Choroid plexus epithelial cell (primary cell): ENCODE results near the gene EPHA8.
A peak's percentile ranks its signal among the peaks of the same experiment; 100 is the strongest.

Source experiments
- DNase-seq: peaks from one replicate; pipeline ENCODE4 v3.0.0-alpha.2; 2010; ENCODE audit warnings: low read depth
- H3K4me3 ChIP-seq: 2 replicates; pipeline ENCODE4 v1.5.1; 2011; ENCODE audit warnings: low read depth, mild to moderate bottlenecking, control low read depth, low read length, moderate library complexity
- TF ChIP-seq, protein P1 (sequence below): conservative IDR thresholded peaks from 2 replicates; pipeline ENCODE4 v1.5.1; 2011; ENCODE audit warnings: low read depth, mild to moderate bottlenecking, control low read depth, inconsistent platforms, low read length, moderate library complexity

EPHA8 gene

DNA sequence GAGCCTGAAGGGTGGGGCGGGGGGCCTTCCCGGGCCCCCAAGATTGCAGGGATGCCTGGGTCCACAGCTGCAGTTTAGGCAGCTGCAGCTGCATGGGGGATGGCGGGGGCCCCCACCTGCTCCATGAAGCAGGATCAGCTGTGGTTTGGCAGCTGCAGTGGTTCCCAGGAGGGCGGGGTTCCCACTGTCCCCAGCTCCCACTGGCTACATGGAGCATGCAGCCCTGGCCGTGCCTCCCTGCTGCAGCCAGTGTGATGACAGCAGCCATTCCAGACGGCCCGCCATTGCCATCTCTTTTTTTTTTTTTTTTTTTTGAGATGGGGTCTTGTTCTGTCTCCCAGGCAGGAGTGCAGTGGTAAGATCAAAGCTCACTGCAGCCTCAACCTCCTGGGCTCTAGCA, 72.1 kb downstream of the EPHA8 start:
- DNase-seq = no peak
- TF ChIP-seq, protein P1, sequence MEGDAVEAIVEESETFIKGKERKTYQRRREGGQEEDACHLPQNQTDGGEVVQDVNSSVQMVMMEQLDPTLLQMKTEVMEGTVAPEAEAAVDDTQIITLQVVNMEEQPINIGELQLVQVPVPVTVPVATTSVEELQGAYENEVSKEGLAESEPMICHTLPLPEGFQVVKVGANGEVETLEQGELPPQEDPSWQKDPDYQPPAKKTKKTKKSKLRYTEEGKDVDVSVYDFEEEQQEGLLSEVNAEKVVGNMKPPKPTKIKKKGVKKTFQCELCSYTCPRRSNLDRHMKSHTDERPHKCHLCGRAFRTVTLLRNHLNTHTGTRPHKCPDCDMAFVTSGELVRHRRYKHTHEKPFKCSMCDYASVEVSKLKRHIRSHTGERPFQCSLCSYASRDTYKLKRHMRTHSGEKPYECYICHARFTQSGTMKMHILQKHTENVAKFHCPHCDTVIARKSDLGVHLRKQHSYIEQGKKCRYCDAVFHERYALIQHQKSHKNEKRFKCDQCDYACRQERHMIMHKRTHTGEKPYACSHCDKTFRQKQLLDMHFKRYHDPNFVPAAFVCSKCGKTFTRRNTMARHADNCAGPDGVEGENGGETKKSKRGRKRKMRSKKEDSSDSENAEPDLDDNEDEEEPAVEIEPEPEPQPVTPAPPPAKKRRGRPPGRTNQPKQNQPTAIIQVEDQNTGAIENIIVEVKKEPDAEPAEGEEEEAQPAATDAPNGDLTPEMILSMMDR = no peak
- no peak overlapping the region for H3K4me3 ChIP-seq

DNA sequence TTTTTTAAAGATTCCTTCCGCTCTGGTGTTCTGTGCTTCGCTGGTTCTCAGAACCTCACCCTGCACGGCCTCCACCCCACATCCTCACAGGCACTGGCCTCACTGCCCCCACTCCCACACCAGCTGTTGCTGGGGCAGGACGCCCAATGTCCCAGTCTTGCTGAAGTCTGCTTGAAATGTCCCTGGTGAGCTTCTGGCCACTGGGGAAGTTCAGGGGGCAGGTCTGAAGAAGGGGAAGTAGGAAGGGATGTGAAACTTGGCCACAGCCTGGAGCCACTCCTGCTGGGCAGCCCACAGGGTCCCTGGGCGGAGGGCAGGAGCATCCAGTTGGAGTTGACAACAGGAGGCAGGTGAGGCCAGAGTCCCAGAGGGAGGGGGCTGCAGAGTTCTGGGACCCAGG, 73.1 kb downstream of the EPHA8 start, which contains the start of gene C1QA:
Gene C1QA, plus strand, starts transcription at position 276 of the 400 bp plus-strand sequence. CDS start 989 bp downstream, outside the sequence.
- H3K4me3 ChIP-seq = no peak within 1 kb of the TSS
- TF ChIP-seq, protein P1 = no peak
- no peak for DNase-seq

DNA sequence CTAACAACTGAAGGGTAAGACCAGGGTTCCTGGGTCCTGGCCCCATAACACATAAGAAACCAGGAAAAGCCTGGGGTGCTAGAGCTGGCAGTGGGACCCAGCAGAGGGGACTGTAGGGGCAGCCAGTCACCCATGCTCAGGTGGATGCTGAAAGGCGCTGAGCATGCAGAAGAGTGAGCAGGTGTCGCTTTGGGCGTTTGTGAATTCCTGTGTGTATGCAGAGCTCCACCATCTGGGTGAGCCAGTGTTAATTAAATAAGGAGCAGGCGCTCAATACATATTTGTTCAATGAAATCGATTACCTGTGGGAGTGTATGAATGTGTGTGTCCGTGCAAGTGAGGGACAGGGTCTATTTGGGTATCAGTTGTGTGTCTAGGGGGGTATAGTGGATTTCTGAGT, 73.6 kb downstream of the EPHA8 start:
- no peak for DNase-seq
- no peak overlapping the region for H3K4me3 ChIP-seq
- TF ChIP-seq, protein P1 = no peak

DNA sequence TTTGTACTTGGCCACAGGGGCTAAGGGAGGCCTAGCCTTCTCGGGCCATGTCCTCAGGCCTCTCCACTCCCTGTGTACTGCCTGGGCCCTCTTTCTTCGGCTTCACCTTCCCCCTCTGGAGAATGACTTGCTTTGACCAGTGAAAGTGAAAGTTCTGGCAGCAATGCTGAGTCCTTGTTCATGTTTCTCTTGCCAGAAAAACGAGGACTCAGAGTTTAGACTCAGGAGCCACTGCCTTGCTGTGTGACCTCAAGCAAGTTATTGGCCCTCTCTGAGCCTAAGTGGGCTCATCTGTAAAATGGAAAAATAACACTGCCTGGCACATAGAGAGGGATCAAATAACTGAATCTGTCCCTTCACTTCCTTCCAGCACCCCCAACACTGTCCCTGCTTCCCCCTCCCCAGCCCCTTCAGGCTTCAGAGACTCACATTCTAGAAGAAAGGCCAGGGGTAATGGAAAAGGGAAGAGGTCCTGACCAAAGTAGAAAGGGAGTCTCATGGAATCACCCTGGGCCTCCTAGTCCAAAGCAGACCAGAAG, 74.7 kb downstream of the EPHA8 start:
- TF ChIP-seq, protein P1 = no peak
- no peak for DNase-seq
- no peak overlapping the region for H3K4me3 ChIP-seq

DNA sequence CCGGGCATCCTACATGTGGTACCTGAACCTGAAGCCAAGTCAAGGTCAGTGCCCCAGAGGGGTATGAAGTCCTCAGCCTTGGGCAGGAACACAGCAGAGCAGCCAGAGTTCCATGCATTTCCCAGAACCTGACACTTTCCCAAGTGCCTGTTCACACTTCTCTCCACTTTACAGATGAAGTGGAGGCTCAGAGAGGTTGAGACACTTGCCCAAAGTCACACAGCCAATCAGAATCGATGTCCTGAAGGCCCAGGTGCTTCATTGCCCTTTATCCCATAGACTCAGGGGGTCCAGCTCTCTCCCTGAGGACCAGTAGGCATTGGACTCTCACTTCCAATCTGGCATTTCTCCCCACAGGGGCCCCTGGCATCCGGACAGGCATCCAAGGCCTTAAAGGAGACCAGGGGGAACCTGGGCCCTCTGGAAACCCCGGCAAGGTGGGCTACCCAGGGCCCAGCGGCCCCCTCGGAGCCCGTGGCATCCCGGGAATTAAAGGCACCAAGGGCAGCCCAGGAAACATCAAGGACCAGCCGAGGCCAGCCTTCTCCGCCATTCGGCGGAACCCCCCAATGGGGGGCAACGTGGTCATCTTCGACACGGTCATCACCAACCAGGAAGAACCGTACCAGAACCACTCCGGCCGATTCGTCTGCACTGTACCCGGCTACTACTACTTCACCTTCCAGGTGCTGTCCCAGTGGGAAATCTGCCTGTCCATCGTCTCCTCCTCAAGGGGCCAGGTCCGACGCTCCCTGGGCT, 75.4 kb downstream of the EPHA8 start:
- TF ChIP-seq, protein P1 = no peak
- H3K4me3 ChIP-seq = no peak overlapping the region
- DNase-seq = no peak

DNA sequence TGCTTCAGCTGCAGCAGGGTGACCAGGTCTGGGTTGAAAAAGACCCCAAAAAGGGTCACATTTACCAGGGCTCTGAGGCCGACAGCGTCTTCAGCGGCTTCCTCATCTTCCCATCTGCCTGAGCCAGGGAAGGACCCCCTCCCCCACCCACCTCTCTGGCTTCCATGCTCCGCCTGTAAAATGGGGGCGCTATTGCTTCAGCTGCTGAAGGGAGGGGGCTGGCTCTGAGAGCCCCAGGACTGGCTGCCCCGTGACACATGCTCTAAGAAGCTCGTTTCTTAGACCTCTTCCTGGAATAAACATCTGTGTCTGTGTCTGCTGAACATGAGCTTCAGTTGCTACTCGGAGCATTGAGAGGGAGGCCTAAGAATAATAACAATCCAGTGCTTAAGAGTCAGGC, 76.0 kb downstream of the EPHA8 start:
- TF ChIP-seq, protein P1 = peak; percentile 35
- DNase-seq = peak; percentile 74
- H3K4me3 ChIP-seq = no peak overlapping the region

DNA sequence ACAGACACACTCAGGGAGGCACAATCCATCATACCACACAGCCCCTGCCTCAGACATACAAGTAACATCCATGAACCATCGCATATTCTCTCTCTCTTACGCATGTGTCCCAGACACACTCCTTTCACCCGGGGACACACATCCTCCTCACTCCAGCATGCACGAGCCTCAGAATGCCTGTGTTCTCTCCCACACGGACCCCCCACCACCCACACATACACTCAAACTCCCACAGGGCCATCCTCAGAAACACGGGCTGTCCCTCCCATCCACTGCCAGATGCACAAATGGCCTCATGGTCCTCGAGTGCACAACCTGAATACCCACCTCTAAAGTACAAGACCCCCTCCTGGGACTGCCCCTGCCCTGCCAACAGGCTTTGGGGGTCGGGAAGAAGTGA, 78.0 kb downstream of the EPHA8 start:
- TF ChIP-seq, protein P1 = no peak
- no peak for DNase-seq
- H3K4me3 ChIP-seq = no peak overlapping the region
